Cardiac muscle cell (in vitro differentiated cells and primary cell): ENCODE data around the gene GNAL. TPM values are rescaled to one million over a fixed set of nuclear protein-coding genes. Genes with fewer than 3 reads are reported as not detected.
"Not testable (repeated sequence)": the region's sequence is repeated elsewhere in the genome, so short reads cannot be mapped to it uniquely, and the experiment has no call there.

ENCODE experiments used
- DNase-seq, 2 donors: peaks; one replicate each; pipeline versions ENCODE4 v3.0.0 to v3.0.0-alpha.2; 2010 to 2017; ENCODE audit warnings: low read depth in 1 of 2, low spot score in 1 of 2
- H3K27ac ChIP-seq: fragments of 200-600 bp; sonication (generic); 2 replicates; pipeline ENCODE4 v1.5.1; 2016
- H3K27me3 ChIP-seq: fragments of 200-600 bp; sonication (generic); 2 replicates; pipeline ENCODE4 v1.6.0; 2016; ENCODE audit warnings: control low read depth
- H3K36me3 ChIP-seq: fragments of 200-600 bp; sonication (generic); 2 replicates; pipeline ENCODE4 v1.5.1; 2016; ENCODE audit warnings: control low read depth
- H3K4me1 ChIP-seq: fragments of 200-600 bp; sonication (generic); 2 replicates; pipeline ENCODE4 v1.8.1; 2017; ENCODE audit warnings: low read depth, mild to moderate bottlenecking, mixed run types
- H3K4me3 ChIP-seq: fragments of 200-600 bp; sonication (generic); 2 replicates; pipeline ENCODE4 v1.5.1; 2016; ENCODE audit warnings: mild to moderate bottlenecking
- H3K9me3 ChIP-seq: fragments of 200-600 bp; sonication (generic); 2 replicates; pipeline ENCODE4 v1.5.1; 2017; ENCODE audit warnings: low read depth, mild to moderate bottlenecking, control low read depth
- polyA plus RNA-seq: library from polyadenylated mRNA; unstranded; fragments of >200 nt; fragmentation: Nextera tagmentation; extraction: Ambion mirVana; gene quantifications from 2 replicates; pipeline ENCODE4 v1.2.1, GENCODE V29; 2016
- total RNA-seq: library from RNA; depleted of rRNA; stranded (reverse); fragments of >200 nt; gene quantifications from 2 replicates; pipeline ENCODE4 v1.2.3, GENCODE V29; 2016
- TF ChIP-seq, protein P1 (sequence below): IDR thresholded peaks from 2 replicates; pipeline ENCODE4 v1.5.1; 2012; ENCODE audit warnings: low read depth, mild to moderate bottlenecking, low read length

GNAL gene
- total RNA-seq = 10.4 and 13.3 TPM in 2 replicates
- polyA plus RNA-seq = 9.3 and 10.6 TPM in 2 replicates

DNA sequence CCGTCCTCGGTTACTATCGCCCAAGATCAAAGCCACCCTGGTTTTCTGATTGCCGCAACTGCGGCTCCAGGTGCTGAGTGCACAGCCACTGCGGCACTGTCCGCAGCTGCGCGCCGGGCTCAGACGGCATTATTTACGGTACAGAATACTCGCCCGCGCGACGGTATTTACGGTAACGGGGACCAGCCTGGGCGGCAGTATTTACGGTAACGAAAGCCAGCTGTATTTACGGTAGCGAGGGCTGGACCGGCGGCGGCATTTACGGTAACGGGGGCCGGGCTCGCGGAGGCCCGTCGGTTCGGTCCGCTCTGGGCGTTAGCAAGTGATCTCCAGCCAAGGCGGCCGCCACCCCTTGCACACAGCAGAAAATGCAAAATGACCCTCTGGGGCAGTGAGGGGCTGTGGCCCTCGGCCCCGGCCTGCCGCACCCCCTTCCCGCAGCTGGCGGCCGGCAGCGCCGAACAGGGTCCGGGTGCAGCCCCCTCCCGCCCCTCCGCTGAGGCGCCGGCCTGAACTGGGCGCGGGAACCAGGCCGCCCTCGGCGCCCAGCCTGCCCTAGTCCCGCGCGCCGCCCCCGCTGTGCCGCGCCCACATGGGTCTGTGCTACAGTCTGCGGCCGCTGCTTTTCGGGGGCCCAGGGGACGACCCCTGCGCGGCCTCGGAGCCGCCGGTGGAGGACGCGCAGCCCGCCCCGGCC, at the start of gene GNAL:
Gene GNAL (plus strand): TSS at position 293 of the 697 bp plus-strand sequence. CDS start 300 bp downstream, at position 593.
- Histone ChIP-seq H3K9me3 (no peaks in the 10 kb centered on the region), H3K36me3 (no peaks in the 10 kb centered on the region), H3K4me3 (peak within 1 kb of the TSS; percentile 44), H3K4me1 (no peaks in the 10 kb centered on the region), H3K27me3 (peaks cover 8% of the 10 kb centered on the region), H3K27ac (no peak within 1 kb of the TSS)
- TF ChIP-seq, protein P1, sequence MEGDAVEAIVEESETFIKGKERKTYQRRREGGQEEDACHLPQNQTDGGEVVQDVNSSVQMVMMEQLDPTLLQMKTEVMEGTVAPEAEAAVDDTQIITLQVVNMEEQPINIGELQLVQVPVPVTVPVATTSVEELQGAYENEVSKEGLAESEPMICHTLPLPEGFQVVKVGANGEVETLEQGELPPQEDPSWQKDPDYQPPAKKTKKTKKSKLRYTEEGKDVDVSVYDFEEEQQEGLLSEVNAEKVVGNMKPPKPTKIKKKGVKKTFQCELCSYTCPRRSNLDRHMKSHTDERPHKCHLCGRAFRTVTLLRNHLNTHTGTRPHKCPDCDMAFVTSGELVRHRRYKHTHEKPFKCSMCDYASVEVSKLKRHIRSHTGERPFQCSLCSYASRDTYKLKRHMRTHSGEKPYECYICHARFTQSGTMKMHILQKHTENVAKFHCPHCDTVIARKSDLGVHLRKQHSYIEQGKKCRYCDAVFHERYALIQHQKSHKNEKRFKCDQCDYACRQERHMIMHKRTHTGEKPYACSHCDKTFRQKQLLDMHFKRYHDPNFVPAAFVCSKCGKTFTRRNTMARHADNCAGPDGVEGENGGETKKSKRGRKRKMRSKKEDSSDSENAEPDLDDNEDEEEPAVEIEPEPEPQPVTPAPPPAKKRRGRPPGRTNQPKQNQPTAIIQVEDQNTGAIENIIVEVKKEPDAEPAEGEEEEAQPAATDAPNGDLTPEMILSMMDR = no peak
- peak; percentile 92 to 93 for DNase-seq

DNA sequence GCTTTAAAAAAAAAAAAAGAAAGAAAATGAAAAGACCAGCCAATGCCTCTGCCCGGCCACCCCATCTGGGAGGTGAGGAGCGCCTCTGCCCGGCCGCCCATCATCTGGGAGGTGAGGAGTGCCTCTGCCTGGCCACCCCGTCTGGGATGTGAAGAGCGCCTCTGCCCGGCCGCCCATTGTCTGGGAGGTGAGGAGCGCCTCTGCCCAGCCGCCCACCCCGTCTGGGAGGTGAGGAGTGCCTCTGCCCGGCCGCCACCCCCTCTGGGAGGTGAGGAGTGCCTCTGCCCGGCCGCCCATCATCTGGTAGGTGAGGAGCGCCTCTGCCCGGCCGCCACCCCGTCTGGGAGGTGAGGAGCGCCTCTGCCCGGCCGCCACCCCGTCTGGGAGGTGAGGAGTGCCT, 41.8 kb upstream of the GNAL start:
- not testable (repeated sequence) for DNase-seq, H3K4me3 ChIP-seq, H3K9me3 ChIP-seq, H3K36me3 ChIP-seq, H3K27ac ChIP-seq, H3K4me1 ChIP-seq, H3K27me3 ChIP-seq

DNA sequence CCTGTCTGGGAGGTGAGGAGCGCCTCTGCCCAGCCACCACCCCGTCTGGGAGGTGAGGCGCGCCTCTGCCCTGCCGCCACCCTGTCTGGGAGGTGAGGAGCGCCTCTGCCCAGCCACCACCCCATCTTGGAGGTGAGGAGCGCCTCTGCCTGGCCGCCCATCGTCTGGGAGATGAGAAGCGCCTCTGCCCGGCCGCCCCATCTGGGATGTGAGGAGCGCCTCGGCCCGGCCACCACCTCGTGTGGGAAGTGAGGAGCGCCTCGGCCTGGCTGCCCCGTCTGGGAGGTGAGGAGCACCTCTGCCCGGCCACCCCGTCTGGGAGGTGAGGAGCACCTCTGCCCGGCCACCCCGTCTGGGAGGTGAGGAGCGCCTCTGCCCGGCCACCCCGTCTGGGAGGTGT, 41.3 kb upstream of the GNAL start:
- not testable (repeated sequence) for H3K27me3 ChIP-seq

DNA sequence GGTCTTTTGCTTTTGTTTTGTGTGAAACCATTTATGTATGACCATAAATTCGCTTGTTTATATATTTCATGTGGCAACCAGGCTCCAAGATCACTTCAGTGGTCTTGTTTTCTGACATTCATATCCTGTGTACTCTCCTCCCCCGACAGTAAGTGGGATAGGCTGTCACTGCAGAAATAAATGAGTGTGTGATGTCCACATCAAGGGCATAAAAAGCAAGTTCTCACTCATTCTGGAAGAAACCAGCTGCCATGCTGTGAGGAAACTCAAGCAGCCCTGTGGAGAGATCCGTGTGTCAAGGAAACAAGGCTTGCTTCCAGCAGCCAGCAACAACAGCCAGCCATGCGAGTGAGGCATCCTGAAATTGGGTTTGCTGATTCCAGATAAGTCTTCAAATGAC, 39.2 kb upstream of the GNAL start:
- TF ChIP-seq, protein P1 = no peak

More for the DNA sequence above, 41.3 kb upstream of the GNAL start:
- H3K9me3 ChIP-seq, H3K36me3 ChIP-seq, DNase-seq, H3K27ac ChIP-seq, H3K4me1 ChIP-seq, H3K4me3 ChIP-seq: not testable (repeated sequence)

DNA sequence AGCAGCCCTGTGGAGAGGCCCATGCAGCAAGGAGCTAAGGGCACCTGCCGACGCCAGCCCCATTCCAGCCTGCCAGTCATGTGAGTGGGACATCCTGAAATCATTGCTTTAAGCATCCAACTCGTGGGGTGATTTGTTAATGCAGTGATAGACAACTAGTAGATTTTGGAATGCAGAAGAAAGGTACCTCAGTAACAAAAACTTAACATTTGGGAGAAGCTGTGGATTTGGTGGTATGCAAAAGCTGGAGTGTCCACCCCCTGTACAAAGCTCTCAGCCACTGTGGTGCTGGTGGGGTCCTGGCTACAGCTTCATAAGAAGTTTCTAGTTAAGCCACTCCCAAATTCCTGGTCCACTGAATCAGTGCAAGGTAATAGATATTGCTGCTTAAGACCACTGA, 37.2 kb upstream of the GNAL start:
- Histone ChIP-seq H3K4me3 (no peak overlapping the region), H3K9me3 (no peaks in the 10 kb centered on the region), H3K27ac (no peak overlapping the region), H3K4me1 (no peaks in the 10 kb centered on the region), H3K27me3 (peaks cover 23% of the 10 kb centered on the region), H3K36me3 (no peaks in the 10 kb centered on the region)
- TF ChIP-seq, protein P1 = no peak
- no peak for DNase-seq

More for the DNA sequence above, 39.2 kb upstream of the GNAL start:
- no peak overlapping the region for H3K27ac ChIP-seq
- no peak for DNase-seq
- no peaks in the 10 kb centered on the region for H3K4me1 ChIP-seq
- no peaks in the 10 kb centered on the region for H3K9me3 ChIP-seq
- no peaks in the 10 kb centered on the region for H3K36me3 ChIP-seq
- peaks cover 19% of the 10 kb centered on the region for H3K27me3 ChIP-seq
- H3K4me3 ChIP-seq = no peak overlapping the region

DNA sequence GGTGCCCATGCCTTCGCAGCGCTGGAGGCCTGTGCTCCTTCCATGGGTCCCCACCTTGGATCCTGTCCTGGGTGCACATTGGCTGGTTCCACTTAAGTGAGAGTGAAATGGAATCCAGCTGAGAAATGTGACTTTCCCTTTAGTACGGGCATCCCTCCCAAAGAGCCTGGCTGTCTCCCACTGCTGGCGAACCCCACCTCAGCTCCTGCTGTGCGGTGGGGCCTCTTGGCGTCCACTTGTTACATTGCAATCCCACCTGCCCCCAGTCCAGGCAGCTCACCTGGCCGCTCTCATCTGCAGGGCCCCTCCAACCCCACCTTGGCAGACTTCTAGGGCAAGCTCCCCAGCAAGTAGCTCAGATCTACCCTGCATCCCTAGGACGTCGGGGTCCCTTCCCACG, 35.5 kb upstream of the GNAL start:
- Histone ChIP-seq H3K27me3 (peaks cover 23% of the 10 kb centered on the region), H3K4me1 (no peaks in the 10 kb centered on the region), H3K4me3 (no peak overlapping the region), H3K9me3 (no peaks in the 10 kb centered on the region), H3K36me3 (no peaks in the 10 kb centered on the region), H3K27ac (no peak overlapping the region)
- DNase-seq = no peak
- TF ChIP-seq, protein P1 = no peak
